ENCODE data around the gene FAM174C. TPM values are rescaled to one million over a fixed set of nuclear protein-coding genes. Genes with fewer than 3 reads are reported as not detected.

Gene FAM174C
- total RNA-seq, 4 donors from 2014 or later = 24.9 to 58.9 (median 43.6) TPM

DNA sequence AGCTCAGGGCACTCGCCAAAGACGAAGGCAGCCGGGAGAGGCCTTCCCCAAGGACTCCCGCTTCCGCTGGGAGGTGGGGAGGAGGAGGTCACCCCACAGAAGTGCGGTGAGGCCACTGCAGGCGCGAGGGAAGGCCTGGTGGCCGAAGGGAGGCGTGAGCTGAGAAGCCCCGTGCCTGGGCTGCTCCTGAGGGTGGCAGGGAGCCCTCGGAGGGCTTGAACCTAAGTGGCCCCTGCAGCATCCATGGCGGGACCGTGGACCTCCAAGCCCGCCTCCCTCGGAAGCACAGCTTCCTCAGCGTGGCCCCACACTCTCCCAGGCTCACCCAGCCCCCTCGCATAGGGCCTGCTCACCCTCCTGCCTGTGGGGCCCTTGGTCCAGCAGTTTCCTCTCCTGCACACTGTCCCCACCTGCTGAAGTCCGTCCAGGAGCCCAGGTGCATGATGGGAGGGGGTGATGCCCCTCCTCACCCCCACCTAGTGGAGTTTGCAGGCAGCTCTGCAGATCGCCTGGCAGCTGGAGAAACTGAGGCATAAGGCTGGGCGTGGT, 36.3 kb downstream of the FAM174C start:
- Histone ChIP-seq H3K27me3 (peaks cover 0 to 77% (median 11%) of the 10 kb centered on the region in 4 donors), H3K27ac (replicated peaks in 1 of 4) (no peak overlapping the region), H3K9me3 (no peaks in the 10 kb centered on the region), H3K4me1 (peaks cover 9 to 10% (median 10%) of the 10 kb centered on the region in 4 donors), H3K36me3 (no peaks in the 10 kb centered on the region), H3K4me3 (no peak overlapping the region)
- intact Hi-C loops (cut with DNase I) = no loop called here
- WGBS = 73% methylated on average over 18 of the region's 21 CpGs
- no peak for TF ChIP-seq EP300 (IDR thresholded peaks at IDR 0.05)
- TF ChIP-seq POLR2AphosphoS5 (IDR thresholded peaks at IDR 0.05) = no peak
- no peak for TF ChIP-seq POLR2A (IDR thresholded peaks at IDR 0.05; ENCODE audit: low read depth)
- TF ChIP-seq, protein P1, sequence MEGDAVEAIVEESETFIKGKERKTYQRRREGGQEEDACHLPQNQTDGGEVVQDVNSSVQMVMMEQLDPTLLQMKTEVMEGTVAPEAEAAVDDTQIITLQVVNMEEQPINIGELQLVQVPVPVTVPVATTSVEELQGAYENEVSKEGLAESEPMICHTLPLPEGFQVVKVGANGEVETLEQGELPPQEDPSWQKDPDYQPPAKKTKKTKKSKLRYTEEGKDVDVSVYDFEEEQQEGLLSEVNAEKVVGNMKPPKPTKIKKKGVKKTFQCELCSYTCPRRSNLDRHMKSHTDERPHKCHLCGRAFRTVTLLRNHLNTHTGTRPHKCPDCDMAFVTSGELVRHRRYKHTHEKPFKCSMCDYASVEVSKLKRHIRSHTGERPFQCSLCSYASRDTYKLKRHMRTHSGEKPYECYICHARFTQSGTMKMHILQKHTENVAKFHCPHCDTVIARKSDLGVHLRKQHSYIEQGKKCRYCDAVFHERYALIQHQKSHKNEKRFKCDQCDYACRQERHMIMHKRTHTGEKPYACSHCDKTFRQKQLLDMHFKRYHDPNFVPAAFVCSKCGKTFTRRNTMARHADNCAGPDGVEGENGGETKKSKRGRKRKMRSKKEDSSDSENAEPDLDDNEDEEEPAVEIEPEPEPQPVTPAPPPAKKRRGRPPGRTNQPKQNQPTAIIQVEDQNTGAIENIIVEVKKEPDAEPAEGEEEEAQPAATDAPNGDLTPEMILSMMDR (IDR thresholded peaks at IDR 0.05) = no peak
- DNase-seq (ENCODE audit: extremely low spot score) = no peak

DNA sequence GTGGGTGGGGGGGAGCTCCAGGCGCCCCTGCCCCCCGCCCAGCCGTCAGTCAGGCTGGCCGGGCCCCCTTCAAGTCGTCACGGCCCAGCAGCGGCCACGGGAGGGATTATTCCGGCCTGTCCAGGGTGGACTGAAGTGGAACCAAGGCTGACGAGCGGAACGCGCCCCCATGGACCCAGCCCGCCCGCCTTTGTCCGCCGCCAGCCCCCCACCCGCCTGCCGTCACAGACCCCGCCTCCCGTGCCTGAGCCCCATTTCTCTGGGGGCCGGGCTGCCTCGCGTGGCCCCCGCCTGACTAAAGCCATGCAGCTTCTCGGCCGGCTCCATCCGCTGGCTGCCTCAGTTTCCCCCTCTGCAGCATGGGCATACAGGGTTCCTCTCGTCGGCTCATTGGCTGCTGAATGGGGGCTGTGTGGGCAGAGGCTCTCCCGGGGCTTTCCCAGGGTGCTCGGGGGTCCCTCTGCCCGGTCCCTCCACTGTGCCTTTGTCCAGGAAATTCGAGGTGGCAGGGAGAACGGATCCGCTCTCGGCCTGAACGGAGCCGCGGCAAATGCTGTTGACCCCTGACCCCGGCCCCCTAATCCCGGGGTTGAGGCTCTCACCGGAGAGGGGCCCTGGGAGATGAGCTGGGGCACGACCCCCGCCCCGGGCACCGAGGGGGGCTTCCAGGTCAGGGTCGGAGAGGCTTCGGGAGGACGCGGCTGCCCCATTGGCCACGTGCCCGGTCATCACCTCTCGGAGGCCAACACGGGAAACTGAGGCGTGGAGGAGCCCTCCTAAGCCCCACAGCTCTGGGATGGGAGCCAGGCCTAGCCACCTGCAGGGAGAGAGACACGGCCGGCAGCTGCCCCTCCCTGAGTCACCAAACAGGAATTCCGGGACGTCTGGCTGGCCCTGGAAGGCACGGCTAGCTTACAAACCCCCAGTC, 37.7 kb downstream of the FAM174C start:
- Histone ChIP-seq H3K27me3 (peaks cover 0 to 92% (median 11%) of the 10 kb centered on the region in 4 donors), H3K4me3 (no peak overlapping the region), H3K27ac (replicated peaks in 1 of 4) (no peak overlapping the region), H3K36me3 (no peaks in the 10 kb centered on the region), H3K4me1 (peaks cover 9 to 10% (median 10%) of the 10 kb centered on the region in 4 donors), H3K9me3 (no peaks in the 10 kb centered on the region)
- intact Hi-C loops (cut with DNase I) = no loop called here
- TF ChIP-seq EP300 (IDR thresholded peaks at IDR 0.05) (no peak), POLR2A (IDR thresholded peaks at IDR 0.05; ENCODE audit: low read depth) (no peak), POLR2AphosphoS5 (IDR thresholded peaks at IDR 0.05) (no peak)
- TF ChIP-seq, protein P1 (IDR thresholded peaks at IDR 0.05) = no peak
- DNase-seq (ENCODE audit: extremely low spot score) = no peak
- 61% methylated on average over 23 of the region's 61 CpGs for WGBS

GRCh38 chr19:1313695-1314613, 38.6 kb downstream of the FAM174C start:
- 72% methylated on average over 29 of the region's 32 CpGs for WGBS
- Histone ChIP-seq H3K36me3 (no peaks in the 10 kb centered on the region), H3K4me3 (no peak overlapping the region), H3K27me3 (peaks cover 0 to 98% (median 11%) of the 10 kb centered on the region in 4 donors), H3K9me3 (no peaks in the 10 kb centered on the region), H3K4me1 (peaks cover 9 to 14% (median 10%) of the 10 kb centered on the region in 4 donors), H3K27ac (replicated peaks in 1 of 4) (no peak overlapping the region)
- no peak for DNase-seq (ENCODE audit: extremely low spot score)
- intact Hi-C loops (cut with DNase I) = no loop called here
- TF ChIP-seq EP300 (IDR thresholded peaks at IDR 0.05) (no peak), POLR2A (IDR thresholded peaks at IDR 0.05; ENCODE audit: low read depth) (no peak), POLR2AphosphoS5 (IDR thresholded peaks at IDR 0.05) (no peak)
- TF ChIP-seq, protein P1 (IDR thresholded peaks at IDR 0.05) = no peak

DNA sequence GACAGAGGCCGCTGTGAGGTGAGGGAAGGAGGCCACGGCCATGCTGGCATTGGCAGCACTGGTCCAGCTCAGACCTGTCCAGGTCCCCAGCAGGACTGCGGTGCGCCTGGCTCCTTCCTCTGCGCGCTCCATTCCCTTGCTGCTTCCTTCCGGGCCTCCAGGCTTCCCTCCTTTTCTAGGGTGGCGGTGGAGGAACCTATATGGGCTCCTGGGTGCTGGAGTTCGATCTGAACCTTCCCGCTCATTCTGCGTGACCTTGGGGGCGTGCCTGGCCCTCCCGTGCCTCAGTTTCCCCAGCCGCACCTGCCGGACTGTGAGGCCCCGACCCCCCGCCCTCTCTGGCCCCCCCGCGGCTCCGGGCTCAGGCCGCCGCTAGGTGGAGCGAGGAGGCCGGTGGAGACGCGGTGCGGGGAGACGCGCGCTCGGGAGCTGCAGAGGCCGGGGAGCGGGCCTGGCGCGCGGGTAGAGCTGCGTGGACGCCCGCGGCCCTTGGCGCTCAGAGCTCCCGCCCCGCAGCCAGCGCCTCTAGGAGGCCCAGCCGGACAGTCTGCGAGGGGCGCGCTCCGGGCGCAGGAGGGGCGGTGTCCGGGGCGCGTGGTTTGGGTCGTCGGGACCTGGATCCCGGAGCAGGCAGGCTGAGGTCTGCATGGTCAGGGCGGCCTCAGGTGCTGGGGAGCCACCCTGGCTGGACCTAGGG, 40.3 kb downstream of the FAM174C start:
- Histone ChIP-seq H3K27me3 (peaks cover 0 to 93% (median 11%) of the 10 kb centered on the region in 4 donors), H3K9me3 (no peaks in the 10 kb centered on the region), H3K4me3 (peak overlapping the region; percentile 35 to 52 (median 40)), H3K27ac (replicated peaks in 1 of 4) (no peak overlapping the region), H3K36me3 (no peaks in the 10 kb centered on the region), H3K4me1 (peaks cover 9 to 15% (median 10%) of the 10 kb centered on the region in 4 donors)
- WGBS = 10% methylated on average over 8 of the region's 58 CpGs
- TF ChIP-seq POLR2A (IDR thresholded peaks at IDR 0.05; ENCODE audit: low read depth) (no peak), EP300 (IDR thresholded peaks at IDR 0.05) (no peak), POLR2AphosphoS5 (IDR thresholded peaks at IDR 0.05) (peak in 1 of 2 donors; percentile 37)
- TF ChIP-seq, protein P1 (IDR thresholded peaks at IDR 0.05) = peak; percentile 64 to 76 (median 73)
- intact Hi-C loops (cut with DNase I) = no loop called here
- no peak for DNase-seq (ENCODE audit: extremely low spot score)
